Esophagus squamous epithelium (tissue), 5 donors: ENCODE measurements around the gene DLX1. TPM values are rescaled to one million over a fixed set of nuclear protein-coding genes. Genes with fewer than 3 reads are reported as not detected.

Source experiments
- DNase-seq: peaks from one replicate; lab custom pipeline; 2025; lab: John Stamatoyannopoulos, UW
- H3K27ac ChIP-seq, 4 donors: fragments of 200-600 bp; sonication (generic); one replicate each; pipeline ENCODE4 v1.5.1; 2016 to 2019; ENCODE audit warnings: mild to moderate bottlenecking in 1 of 4
- H3K27me3 ChIP-seq, 4 donors: fragments of 200-600 bp; sonication (generic); 1 replicate in 3 of 4; 2 replicates in 1 of 4; pipeline versions ENCODE4 v1.5.1 to v1.6.0; 2017 to 2021; ENCODE audit warnings: antibody characterized with exemption in 1 of 4
- H3K36me3 ChIP-seq, 3 donors: fragments of 200-600 bp; sonication (generic); one replicate each; pipeline ENCODE4 v1.5.1; 2016 to 2019
- H3K4me1 ChIP-seq, 3 donors: fragments of 200-600 bp; sonication (generic); one replicate each; pipeline ENCODE4 v1.5.1; 2017 to 2019
- H3K4me3 ChIP-seq, 4 donors: fragments of 200-600 bp; sonication (generic); 1 replicate in 3 of 4; 2 replicates in 1 of 4; pipeline ENCODE4 v1.5.1; 2016 to 2019; ENCODE audit warnings: mild to moderate bottlenecking in 2 of 4, moderate library complexity in 1 of 4
- H3K9me3 ChIP-seq, 3 donors: fragments of 200-600 bp; sonication (generic); one replicate each; pipeline ENCODE4 v1.5.1; 2016 to 2019
- CTCF ChIP-seq, 6 experiments: fragments of 450-650 bp in 4 of 6; fragments of 200-600 bp in 2 of 6; sonication (generic) in 2 of 6; IDR thresholded peaks; one replicate each; pipeline ENCODE4 v1.5.1; 2016 to 2019; ENCODE audit warnings: antibody characterized with exemption in 6 of 6, mild to moderate bottlenecking in 4 of 6, moderate library complexity in 4 of 6
- POLR2A ChIP-seq, 4 donors: fragments of 450-650 bp; IDR thresholded peaks; one replicate each; pipeline ENCODE4 v1.6.1; 2017; ENCODE audit warnings: antibody characterized with exemption in 4 of 4, mild to moderate bottlenecking in 4 of 4, moderate library complexity in 3 of 4
- WGBS, 2 donors: methylation state at CpG; one replicate each; pipeline ENCODE4 v1.1.5; 2018; 5-methylcytosine and 5-hydroxymethylcytosine counted together
- intact Hi-C: fragments of 100-400 bp; cut with DNase I; formaldehyde crosslinking; loops from one replicate; pipeline ENCODE4 v1.15.0; 2022
- total RNA-seq, 4 donors: library from RNA; depleted of rRNA; stranded (reverse); fragments of >200 nt; gene quantifications; one replicate each; pipeline ENCODE4 v1.1.0, GENCODE V29; 2016
- donor health status: DM: yes; HTN: yes; CAD: no.

The DLX1 gene
- total RNA-seq, 4 donors from 2014 or later = not detected

DNA sequence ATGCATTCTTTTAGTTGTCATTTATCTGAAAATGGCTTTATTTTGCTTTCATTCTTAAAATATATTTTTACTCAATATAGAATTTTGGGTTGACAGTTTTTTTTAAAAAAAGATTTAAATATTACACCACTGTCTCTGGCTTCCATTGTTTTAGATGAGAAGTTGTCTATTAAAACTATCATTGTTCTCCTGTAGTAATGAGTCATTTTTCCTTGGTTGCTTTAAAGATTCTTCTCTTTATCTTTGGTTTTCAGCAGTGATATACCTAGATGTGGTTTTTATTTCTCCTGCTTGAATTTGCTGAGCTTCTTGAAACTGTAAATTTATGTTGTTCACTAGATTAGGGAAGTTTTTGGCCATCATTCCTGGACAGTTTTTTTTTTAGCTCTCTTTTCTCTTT is 44.1 kb downstream of the DLX1 start:
- Histone ChIP-seq H3K4me1 (no peaks in the 10 kb centered on the region), H3K27ac (no peak overlapping the region), H3K4me3 (no peak overlapping the region), H3K27me3 (no peaks in the 10 kb centered on the region), H3K9me3 (no peaks in the 10 kb centered on the region), H3K36me3 (no peaks in the 10 kb centered on the region)
- TF ChIP-seq CTCF (IDR thresholded peaks at IDR 0.05) (no peak), POLR2A (IDR thresholded peaks at IDR 0.05) (no peak)
- intact Hi-C loops = no loop called here
- DNase-seq = no peak

GRCh38 chr2:172131713-172132555 is 46.6 kb downstream of the DLX1 start:
- no peak for DNase-seq
- TF ChIP-seq POLR2A (IDR thresholded peaks at IDR 0.05) (no peak), CTCF (IDR thresholded peaks at IDR 0.05) (no peak)
- Histone ChIP-seq H3K27me3 (peaks cover 0 to 7% (median 0%) of the 10 kb centered on the region in 4 donors), H3K36me3 (no peaks in the 10 kb centered on the region), H3K4me1 (no peaks in the 10 kb centered on the region), H3K4me3 (no peak overlapping the region), H3K27ac (no peak overlapping the region), H3K9me3 (no peaks in the 10 kb centered on the region)
- WGBS, 2 donors = 62 to 75% methylated on average over 5 of the region's 5 CpGs
- intact Hi-C loops = loop anchor here (10.0 kb wide), 1 partner anchor 557 kb away; no protein-coding TSS in a partner anchor

DNA sequence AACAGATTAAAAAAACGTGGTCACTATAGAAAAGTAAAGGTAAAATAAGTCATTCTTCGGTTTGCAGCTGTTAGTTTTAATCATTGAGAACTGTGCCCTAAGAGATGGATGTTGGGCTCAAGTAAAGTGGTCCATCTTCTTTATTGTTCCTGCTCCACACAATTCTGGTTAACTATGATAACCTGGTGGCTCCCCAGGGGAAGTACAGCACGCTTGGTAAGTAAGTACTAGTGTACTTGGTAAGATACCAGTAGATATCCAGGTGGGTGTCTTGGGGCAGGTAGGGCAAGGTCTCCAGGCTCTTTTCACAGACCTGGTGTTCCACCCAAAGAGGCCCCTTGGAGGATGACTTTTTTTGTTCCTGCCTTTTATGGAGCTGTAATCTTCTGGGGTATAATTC is 49.0 kb downstream of the DLX1 start:
- no peak overlapping the region for H3K4me3 ChIP-seq
- no peaks in the 10 kb centered on the region for H3K4me1 ChIP-seq
- H3K9me3 ChIP-seq = no peaks in the 10 kb centered on the region
- no peak for TF ChIP-seq POLR2A (IDR thresholded peaks at IDR 0.05)
- peaks cover 0 to 12% (median 0%) of the 10 kb centered on the region in 4 donors for H3K27me3 ChIP-seq
- no peak overlapping the region for H3K27ac ChIP-seq
- intact Hi-C loops = loop anchor here (10.0 kb wide), 1 partner anchor 559 kb away; no protein-coding TSS in a partner anchor
- no peaks in the 10 kb centered on the region for H3K36me3 ChIP-seq
- no peak for DNase-seq
- 66 to 69% methylated on average over 3 of the region's 3 CpGs for WGBS, 2 donors

DNA sequence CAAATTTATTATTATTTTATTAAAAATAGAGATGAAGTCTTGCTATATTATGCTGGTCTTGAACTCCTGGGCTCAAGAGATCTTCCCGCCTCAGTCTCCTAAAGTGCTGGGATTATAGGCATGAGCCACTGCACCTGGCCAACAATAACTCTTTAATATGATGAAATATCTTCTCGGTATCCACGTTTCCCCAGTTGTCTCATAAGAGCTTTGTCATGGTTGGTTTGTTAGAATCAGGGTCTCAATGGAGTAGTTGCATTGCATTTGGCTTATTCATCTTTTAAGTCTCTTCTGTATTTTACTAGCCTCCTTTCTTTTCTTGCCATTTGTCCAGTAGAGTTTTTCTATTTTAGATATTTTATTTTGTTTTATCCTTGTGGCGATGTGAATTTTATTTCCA is 50.1 kb downstream of the DLX1 start:
- 79 to 82% methylated on average over 4 of the region's 4 CpGs for WGBS, 2 donors
- no peak overlapping the region for H3K27ac ChIP-seq
- peaks cover 0 to 12% (median 0%) of the 10 kb centered on the region in 4 donors for H3K27me3 ChIP-seq
- intact Hi-C loops = loop anchor here (10.0 kb wide), 1 partner anchor 561 kb away; no protein-coding TSS in a partner anchor
- H3K36me3 ChIP-seq = no peaks in the 10 kb centered on the region
- no peaks in the 10 kb centered on the region for H3K9me3 ChIP-seq
- H3K4me1 ChIP-seq = no peaks in the 10 kb centered on the region
- no peak for DNase-seq
- H3K4me3 ChIP-seq = no peak overlapping the region
- TF ChIP-seq CTCF (IDR thresholded peaks at IDR 0.05) = no peak
- TF ChIP-seq POLR2A (IDR thresholded peaks at IDR 0.05) = no peak

DNA sequence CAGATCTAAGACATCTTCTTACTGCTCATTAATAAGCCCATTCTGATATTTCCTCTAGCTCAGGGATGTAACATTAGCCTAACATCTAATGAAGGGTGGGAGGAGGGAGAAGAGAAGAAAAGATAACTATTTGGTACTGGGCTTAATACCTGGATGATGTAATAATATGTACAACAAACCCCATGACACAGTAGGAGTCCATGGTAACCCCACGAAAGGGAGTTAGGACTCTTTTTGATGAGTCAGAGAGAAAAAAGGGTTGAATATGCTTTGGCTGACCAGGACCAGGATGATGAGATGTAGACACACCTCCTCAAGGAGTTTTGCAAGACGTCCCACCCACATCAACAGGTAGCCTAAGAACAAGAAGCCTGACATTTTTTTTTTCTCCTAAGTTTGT is 51.8 kb downstream of the DLX1 start:
- peaks cover 0 to 12% (median 0%) of the 10 kb centered on the region in 4 donors for H3K27me3 ChIP-seq
- H3K4me1 ChIP-seq = no peaks in the 10 kb centered on the region
- no peak overlapping the region for H3K4me3 ChIP-seq
- intact Hi-C loops = loop anchor here (10.0 kb wide), 1 partner anchor 562 kb away; no protein-coding TSS in a partner anchor
- H3K9me3 ChIP-seq = no peaks in the 10 kb centered on the region
- H3K36me3 ChIP-seq = no peaks in the 10 kb centered on the region
- WGBS, 2 donors = 62 to 64% methylated on average over 2 of the region's 2 CpGs
- no peak for DNase-seq
- no peak overlapping the region for H3K27ac ChIP-seq
- no peak for TF ChIP-seq POLR2A (IDR thresholded peaks at IDR 0.05)
- no peak for TF ChIP-seq CTCF (IDR thresholded peaks at IDR 0.05)
